Large intestine (tissue), 12 donors: ENCODE data around the gene OR2T5. TPM values are rescaled to one million over a fixed set of nuclear protein-coding genes. Genes with fewer than 3 reads are reported as not detected.
"Not testable (repeated sequence)": the region's sequence is repeated elsewhere in the genome, so short reads cannot be mapped to it uniquely, and the experiment has no call there.

ENCODE experiments used
- DNase-seq, 2 donors: peaks; one replicate each; pipeline versions ENCODE4 v3.0.0 to v3.0.0-alpha.2; 2013
- H3K27ac ChIP-seq: one replicate; pipeline ENCODE4 v1.5.1; 2013; ENCODE audit warnings: low read length
- H3K27me3 ChIP-seq: 2 replicates; pipeline ENCODE4 v1.6.1; 2013; ENCODE audit warnings: low read length; ENCODE audit not compliant: control insufficient read depth, insufficient read depth
- H3K36me3 ChIP-seq: 2 replicates; pipeline ENCODE4 v1.6.1; 2013; ENCODE audit warnings: low read length; ENCODE audit not compliant: control insufficient read depth, insufficient read depth
- H3K4me1 ChIP-seq: one replicate; pipeline ENCODE4 v1.6.1; 2013; ENCODE audit warnings: low read length; ENCODE audit not compliant: control insufficient read depth, insufficient read depth
- H3K4me3 ChIP-seq: one replicate; pipeline ENCODE4 v1.5.1; 2013; ENCODE audit warnings: low read length
- H3K9me3 ChIP-seq: one replicate; pipeline ENCODE4 v1.6.1; 2013; ENCODE audit warnings: mild to moderate bottlenecking, low read depth, low read length, moderate library complexity; ENCODE audit not compliant: control insufficient read depth
- WGBS: methylation state at CpG from one replicate; pipeline ENCODE4 v1.1.5; 2013; ENCODE audit warnings: low lambda C conversion rate; ENCODE audit not compliant: insufficient coverage; 5-methylcytosine and 5-hydroxymethylcytosine counted together
- long read RNA-seq, 11 donors: transcript quantifications; one replicate each; lab custom pipeline, GENCODE V29; 2026
- polyA plus RNA-seq: library from polyadenylated mRNA; unstranded; fragments of 120-200 nt; gene quantifications from one replicate; pipeline ENCODE4 v1.2.1, GENCODE V29; 2013

OR2T5 gene
- polyA plus RNA-seq = not detected
- long read RNA-seq, donor 1 = 0 reads
- long read RNA-seq, donor 2 = 0 reads
- long read RNA-seq, donor 3 = 0 reads
- long read RNA-seq, donor 4 = 0 reads
- long read RNA-seq, donor 5, partial matches to known transcripts = 0 of 1 reads
- long read RNA-seq, donor 5, other reads (novel, unspliced or antisense) = 0 of 1 reads
- long read RNA-seq, donor 6 = 0 reads
- long read RNA-seq, donor 7 = 0 reads
- long read RNA-seq, donor 8 = 0 reads
- long read RNA-seq, donor 9 = 0 reads
- long read RNA-seq, donor 10 = 0 reads
- long read RNA-seq, donor 11 = 0 reads

GRCh38 chr1:248488289-248488688 is at the start of gene OR2T5:
TSS of gene OR2T5 (plus strand) at chr1:248488589. CDS start at chr1:248488589, 0 bp downstream.
- not testable (repeated sequence) for H3K4me3 ChIP-seq, H3K4me1 ChIP-seq, H3K27me3 ChIP-seq, DNase-seq, H3K27ac ChIP-seq, H3K36me3 ChIP-seq, H3K9me3 ChIP-seq
- WGBS = no CpG with 5 or more reads among the region's 6 CpGs

GRCh38 chr1:248438668-248439067 is 49.7 kb upstream of the OR2T5 start:
- not testable (repeated sequence) for H3K4me3 ChIP-seq, H3K27me3 ChIP-seq, H3K9me3 ChIP-seq, DNase-seq, H3K36me3 ChIP-seq, H3K27ac ChIP-seq, H3K4me1 ChIP-seq
- WGBS = no CpG with 5 or more reads among the region's 1 CpG

GRCh38 chr1:248439283-248439682 is 49.1 kb upstream of the OR2T5 start:
- no CpG with 5 or more reads among the region's 5 CpGs for WGBS
- H3K9me3 ChIP-seq, H3K27ac ChIP-seq, H3K4me1 ChIP-seq, H3K27me3 ChIP-seq, H3K36me3 ChIP-seq, DNase-seq, H3K4me3 ChIP-seq: not testable (repeated sequence)

GRCh38 chr1:248442500-248443277 is 45.7 kb upstream of the OR2T5 start:
- H3K36me3 ChIP-seq, H3K4me1 ChIP-seq, H3K4me3 ChIP-seq, DNase-seq, H3K9me3 ChIP-seq, H3K27me3 ChIP-seq, H3K27ac ChIP-seq: not testable (repeated sequence)
- no CpG with 5 or more reads among the region's 2 CpGs for WGBS

- H3K4me3 ChIP-seq, H3K9me3 ChIP-seq, H3K4me1 ChIP-seq, DNase-seq, H3K27ac ChIP-seq, H3K27me3 ChIP-seq, H3K36me3 ChIP-seq: not testable (repeated sequence)
- WGBS = no CpG with 5 or more reads among the region's 4 CpGs
Measured at GRCh38 chr1:248444603-248445002, 43.8 kb upstream of the OR2T5 start.

GRCh38 chr1:248445399-248445798 is 43.0 kb upstream of the OR2T5 start, which contains the start of gene OR2T2:
TSS of gene OR2T2 (plus strand) at chr1:248445637. CDS start at chr1:248452798, 7,161 bp downstream.
- no CpG with 5 or more reads among the region's 2 CpGs for WGBS
- not testable (repeated sequence) for H3K4me1 ChIP-seq, H3K27me3 ChIP-seq, H3K36me3 ChIP-seq, H3K27ac ChIP-seq, H3K9me3 ChIP-seq, DNase-seq, H3K4me3 ChIP-seq

- not testable (repeated sequence) for H3K27ac ChIP-seq, H3K27me3 ChIP-seq, H3K36me3 ChIP-seq, H3K4me3 ChIP-seq, DNase-seq, H3K4me1 ChIP-seq, H3K9me3 ChIP-seq
- WGBS = no CpG with 5 or more reads among the region's 4 CpGs
Measured at GRCh38 chr1:248448409-248449074, 39.8 kb upstream of the OR2T5 start.

- H3K4me3 ChIP-seq, DNase-seq, H3K27me3 ChIP-seq, H3K4me1 ChIP-seq, H3K9me3 ChIP-seq, H3K27ac ChIP-seq, H3K36me3 ChIP-seq: not testable (repeated sequence)
- WGBS = no CpG with 5 or more reads among the region's 6 CpGs
Measured at GRCh38 chr1:248449821-248450465, 38.4 kb upstream of the OR2T5 start.

GRCh38 chr1:248450466-248451145 is 37.8 kb upstream of the OR2T5 start:
- not testable (repeated sequence) for H3K9me3 ChIP-seq, H3K4me1 ChIP-seq, H3K36me3 ChIP-seq, H3K27me3 ChIP-seq, H3K27ac ChIP-seq, DNase-seq, H3K4me3 ChIP-seq
- WGBS = no CpG with 5 or more reads among the region's 5 CpGs

GRCh38 chr1:248453619-248454018 is 34.8 kb upstream of the OR2T5 start:
- not testable (repeated sequence) for H3K27ac ChIP-seq, H3K36me3 ChIP-seq, H3K4me3 ChIP-seq, DNase-seq, H3K27me3 ChIP-seq, H3K9me3 ChIP-seq, H3K4me1 ChIP-seq
- WGBS = no CpG with 5 or more reads among the region's 7 CpGs
